ENCODE measurements around the gene KRT73.
A peak's percentile ranks its signal among the peaks of the same experiment; 100 is the strongest.

The KRT73 gene

DNA sequence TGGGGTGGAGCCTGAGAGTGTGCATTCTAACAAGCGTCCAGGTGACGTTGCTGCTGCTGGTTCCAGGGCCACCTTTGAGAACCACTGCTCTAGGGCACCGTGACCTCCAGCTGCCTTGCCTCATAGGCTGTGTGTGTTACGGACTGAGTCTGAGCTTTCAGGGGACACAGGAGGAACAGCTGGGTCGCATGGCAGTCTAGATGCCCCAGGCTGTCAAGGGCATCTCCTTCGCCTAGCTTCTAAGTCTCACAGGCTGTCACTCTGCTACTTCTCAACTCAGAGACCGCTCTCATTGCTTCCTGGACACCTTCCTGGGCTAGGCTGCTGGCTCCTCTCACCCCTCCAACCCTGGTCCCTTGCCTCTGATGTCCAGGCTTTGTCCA, 965 bp downstream of the KRT73 start:
- DNase-seq: no peak

DNA sequence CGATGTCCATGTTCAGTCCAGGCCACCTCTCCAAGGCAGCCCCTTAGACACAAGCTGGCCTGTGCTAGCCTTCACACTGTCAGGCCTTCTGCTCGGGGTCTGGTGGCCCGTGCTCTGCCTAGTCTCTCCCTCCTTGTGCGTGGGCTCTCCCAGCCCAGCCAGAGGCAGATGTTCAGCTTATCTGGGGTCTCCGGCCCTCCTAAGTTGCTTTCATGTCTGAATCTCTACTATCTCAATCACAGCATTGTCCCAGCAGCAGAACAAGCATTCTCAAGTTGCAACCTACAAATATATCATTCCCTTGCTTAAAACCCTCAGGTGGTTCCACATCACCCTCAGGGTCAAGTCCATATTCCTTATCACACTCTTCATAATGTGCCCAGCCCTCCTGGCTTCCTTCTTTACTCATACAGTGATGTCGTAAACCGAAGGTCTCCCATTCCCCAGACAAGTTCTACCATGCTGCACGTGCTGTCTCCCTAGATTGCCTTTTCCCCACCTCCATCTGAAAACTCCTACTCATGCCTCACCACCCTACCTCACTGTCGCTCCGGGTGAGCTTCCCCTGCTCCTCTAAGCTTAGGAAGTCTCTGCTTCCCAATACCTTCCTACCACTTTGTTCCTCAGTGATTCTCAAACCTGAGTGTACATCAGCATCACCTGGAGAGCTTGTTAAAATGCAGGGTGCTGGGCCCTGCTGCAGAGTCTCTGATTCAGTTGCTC, 1.5 kb downstream of the KRT73 start:
- DNase-seq: no peak

DNA sequence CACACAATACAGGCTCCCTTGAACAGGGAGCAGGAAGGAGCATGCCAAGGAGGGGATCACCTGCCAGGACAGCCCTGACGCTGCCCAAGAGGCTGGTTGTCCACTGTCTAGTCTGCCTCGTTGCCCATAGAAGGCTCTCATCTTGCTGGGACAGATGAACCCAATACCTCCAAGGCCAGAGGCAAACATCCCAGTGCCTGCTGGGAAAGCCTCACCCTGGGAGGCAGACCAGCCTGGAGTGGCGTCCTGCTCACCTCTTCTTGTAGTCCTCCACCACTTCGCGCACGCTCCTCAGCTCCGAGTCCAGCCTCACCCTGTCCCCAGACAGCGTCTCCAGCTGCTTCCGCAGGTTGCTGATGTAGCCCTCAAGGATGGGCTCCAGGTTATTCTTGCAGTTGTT, 2.4 kb downstream of the KRT73 start:
- no peak for DNase-seq

- peak; percentile 33 for DNase-seq
Measured at GRCh38 chr12:52615208-52615868, 3.0 kb downstream of the KRT73 start.

DNA sequence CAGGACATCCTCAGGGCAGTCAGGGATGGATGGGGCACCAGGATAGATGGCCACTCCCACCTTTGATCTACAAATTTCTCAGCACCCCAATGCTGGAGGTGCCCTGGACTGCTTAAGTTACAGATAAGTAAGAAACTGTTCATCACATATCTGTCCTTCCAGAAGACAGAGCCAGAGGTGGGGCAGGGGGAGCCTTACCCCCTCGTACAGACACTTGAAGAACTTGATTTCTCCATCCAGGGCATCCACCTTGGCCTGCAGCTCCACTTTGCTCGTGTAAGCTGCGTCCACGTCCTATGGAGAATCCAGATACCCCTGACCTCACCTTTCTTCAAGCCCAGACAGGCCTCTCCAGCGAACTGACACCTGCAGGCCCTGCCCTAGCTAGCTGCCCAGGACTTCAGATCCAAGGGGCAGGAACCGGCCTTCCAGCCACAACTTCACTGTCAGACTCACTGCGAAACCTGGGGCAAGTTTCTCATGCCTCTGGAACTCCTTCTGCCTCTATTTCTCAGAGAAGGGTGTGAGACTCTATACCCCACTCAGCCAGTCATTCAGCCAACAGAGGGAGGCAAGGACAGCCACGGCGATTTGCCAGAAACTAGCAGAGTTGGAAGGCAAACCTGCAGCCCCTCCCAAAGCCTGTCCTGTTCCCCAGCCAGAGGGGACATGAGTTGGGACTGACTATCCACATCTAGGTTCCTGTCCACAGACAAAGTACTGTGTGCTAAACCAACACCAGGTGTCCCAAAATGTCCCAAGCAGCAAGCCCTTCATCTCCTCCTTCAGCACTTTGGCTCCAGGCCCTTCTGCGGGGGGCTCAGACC, 3.8 kb downstream of the KRT73 start:
- no peak for DNase-seq

DNA sequence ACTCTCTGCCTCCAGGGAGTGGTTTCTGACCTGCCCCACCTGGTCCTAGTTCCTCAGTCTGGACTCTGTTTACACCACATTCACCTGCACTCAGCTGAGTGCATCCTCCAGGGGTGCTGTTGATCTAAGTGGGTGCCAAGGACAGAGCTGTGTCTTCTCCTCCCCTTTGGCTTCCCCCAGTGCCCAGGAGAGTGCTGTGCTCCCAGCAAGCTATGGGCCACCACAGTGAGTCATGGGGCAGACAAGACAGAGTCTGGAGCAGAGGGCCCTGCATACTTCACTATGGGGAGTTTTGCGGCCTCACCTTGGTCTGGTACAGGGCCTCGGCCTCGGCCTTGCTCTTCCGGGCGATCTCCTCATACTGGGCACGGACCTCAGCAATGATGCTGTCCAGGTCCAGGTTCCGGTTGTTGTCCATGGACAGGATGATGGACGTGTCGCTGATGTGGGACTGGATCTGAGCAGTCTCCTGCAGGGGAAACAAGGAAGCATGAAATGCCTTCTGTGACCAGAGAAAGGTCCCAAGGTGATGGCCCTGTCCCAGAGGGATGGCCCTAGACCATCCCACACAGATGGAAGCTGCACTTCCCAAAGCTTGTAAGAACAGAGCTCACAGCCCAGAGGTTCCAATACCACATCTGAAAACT, 4.9 kb downstream of the KRT73 start:
- DNase-seq: no peak

- DNase-seq: no peak
Measured at GRCh38 chr12:52612431-52613383, 5.7 kb downstream of the KRT73 start.

- DNase-seq: no peak
Measured at GRCh38 chr12:52611080-52611468, 7.3 kb downstream of the KRT73 start.

- no peak for DNase-seq
Measured at GRCh38 chr12:52608826-52609630, 9.3 kb downstream of the KRT73 start.

DNA sequence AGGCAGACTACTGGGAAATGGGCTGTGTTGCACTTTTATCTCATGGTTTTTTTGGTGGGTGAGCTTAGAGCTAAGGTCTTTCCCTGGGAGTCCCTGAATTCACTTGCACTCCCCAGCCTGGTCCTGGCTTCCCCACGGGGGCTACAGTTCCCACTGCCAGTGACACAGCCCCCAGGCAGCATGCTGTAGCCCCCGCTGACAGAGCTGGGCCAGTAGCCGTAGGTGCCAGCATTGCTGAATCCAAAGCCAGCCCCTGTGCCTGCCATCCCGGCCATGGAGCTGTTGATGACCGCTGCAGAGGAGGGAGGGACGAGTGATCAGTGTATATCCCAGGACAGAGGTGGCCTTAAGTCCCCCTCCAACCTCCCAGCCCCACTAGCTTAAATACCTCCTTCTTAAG, 10.2 kb downstream of the KRT73 start:
- DNase-seq: no peak

DNA sequence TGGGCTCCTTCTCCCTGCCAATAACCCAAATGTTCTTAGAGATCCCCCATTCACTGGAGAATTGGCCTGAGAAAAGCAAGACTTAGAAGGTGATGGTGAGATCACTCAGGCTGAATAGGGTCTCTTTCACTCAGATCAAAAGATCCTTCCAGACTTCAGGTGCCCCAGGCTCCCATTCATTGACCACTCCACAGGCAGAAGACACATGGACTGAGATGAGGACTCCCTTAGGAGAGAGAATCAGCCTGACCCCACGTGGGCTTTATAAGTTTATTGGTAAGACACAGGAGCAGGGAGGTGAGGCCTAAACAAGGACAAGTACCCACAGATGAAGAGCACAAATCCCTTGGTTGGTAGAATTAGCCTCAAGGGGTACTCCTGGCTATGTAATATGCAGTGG, 11.0 kb downstream of the KRT73 start:
- no peak for DNase-seq

DNA sequence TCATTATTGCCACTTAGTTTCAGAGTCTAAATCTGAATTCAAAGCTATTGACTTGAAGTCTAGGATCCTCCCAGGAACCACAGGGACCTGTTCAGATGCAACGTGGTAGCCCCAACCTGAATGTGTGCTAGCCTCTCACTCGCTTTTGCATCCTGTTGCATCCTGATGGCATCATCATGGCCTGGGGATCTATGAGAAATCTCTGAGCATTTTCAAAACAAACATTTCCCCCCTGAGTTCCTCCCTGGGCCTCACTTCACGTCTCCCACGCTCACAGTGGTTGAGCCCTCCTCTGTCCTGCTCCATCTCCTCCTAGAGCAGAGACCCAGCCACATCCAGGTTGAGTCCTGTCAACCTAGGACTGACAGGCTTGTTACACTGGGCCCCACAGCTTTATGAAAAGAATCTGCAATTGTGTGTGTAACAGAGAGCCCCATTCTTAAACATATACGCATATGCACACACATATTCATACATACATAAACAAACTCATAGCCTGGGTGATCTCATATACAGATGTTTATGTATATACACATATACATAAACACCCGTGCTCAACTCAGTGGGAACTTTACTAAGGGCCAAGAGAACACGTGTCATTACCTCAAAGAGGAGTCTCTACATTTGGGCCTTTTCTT, 11.7 kb downstream of the KRT73 start:
- DNase-seq: no peak

DNA sequence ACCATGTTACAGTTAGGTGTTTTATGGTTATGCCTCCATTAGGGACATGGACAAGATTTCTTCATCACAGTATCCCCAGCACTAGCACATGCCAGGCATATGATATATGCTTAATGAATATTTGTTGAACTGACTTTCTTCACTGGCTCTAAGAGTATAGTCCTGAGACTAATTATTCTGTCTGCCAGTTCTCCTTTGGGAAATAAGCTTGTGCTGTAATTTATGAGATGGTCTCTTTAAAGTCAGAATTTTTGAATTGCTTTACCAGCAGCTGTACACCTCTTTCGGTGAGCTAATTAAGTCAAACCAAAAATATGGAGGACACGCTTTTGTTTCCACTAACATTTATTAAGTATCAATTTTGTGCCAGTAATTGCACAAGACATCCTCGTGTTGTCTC, 12.3 kb downstream of the KRT73 start:
- DNase-seq: no peak

- DNase-seq: no peak
Measured at GRCh38 chr12:52605542-52605941, 12.8 kb downstream of the KRT73 start.

GRCh38 chr12:52604859-52605258, 13.5 kb downstream of the KRT73 start:
- DNase-seq: peak; percentile 14

DNA sequence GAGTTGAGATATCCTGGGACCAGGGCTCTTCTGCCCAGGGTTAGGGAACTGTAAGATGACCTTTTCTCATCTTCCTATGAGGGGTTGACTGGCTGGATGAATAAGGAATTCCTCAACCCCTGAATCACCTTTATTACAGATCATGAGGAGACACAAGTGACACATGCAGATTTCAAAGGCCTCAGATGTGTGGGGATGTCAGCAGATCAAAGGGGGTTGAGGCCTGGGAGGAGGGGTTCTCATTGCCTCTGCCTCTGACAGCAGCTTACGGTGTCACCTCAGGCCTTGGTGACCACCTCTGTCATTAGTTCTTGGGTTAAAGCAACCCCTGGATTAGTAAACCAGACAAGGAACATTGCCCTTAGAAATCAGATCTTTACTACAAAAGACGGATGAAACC, 15.0 kb downstream of the KRT73 start:
- peak; percentile 37 for DNase-seq

- no peak for DNase-seq
Measured at GRCh38 chr12:52602552-52602951, 15.8 kb downstream of the KRT73 start.

GRCh38 chr12:52601671-52602070, 16.7 kb downstream of the KRT73 start:
- no peak for DNase-seq

DNA sequence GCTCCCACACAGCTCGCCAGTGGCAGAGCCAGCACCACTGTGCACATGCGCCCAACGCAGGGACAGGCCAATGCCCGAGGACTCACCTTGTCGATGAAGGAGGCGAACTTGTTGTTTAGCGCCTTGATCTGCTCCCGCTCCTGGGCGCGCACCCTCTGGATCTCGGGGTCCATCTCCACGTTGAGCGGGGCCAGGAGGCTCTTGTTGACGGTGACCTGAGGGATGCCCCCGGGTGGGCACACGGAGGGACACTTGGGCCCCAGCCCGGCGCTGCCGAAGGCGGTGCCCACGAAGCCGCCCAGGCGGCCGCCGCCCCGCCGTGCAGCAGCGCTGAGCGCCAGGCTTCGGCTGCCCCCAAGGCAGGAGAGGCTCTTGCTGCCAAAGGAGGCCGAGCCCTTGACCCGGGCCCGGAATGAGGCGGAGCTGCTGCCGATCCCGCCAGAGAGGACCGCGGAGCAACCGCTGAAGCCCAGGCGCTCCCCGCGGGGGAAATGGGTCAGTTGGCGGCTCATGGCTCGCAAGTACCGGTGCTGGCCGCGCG, 17.3 kb downstream of the KRT73 start, which contains the start of gene KRT72:
KRT72 (minus strand) TSS at position 523 of the 541 bp plus-strand sequence; CDS start at position 512, 11 bp downstream.
- no peak for DNase-seq

GRCh38 chr12:52600475-52600874, 17.9 kb downstream of the KRT73 start:
- DNase-seq: no peak

All from stimulated activated CD4-positive, alpha-beta T cell treated with anti-CD3 and anti-CD28 coated beads, Interleukin-1b, Interleukin-23, amount 100 ng/mL, for 48 hours (primary cell).